DND-41 (cell line): ENCODE measurements around the gene PRC1.
A peak's percentile ranks its signal among the peaks of the same experiment; 100 is the strongest.

Experiments
- ATAC-seq: fragments of 200-7000 bp; cut with Tn5 transposase; 3 replicates; pipeline ENCODE4 v1.9.1; 2021; ENCODE audit warnings: low read depth; ENCODE audit not compliant: insufficient read depth
- DNase-seq: peaks from one replicate; pipeline ENCODE4 v3.0.0-alpha.2; 2020
- H2AFZ ChIP-seq: 2 replicates; pipeline ENCODE4 v1.6.0; 2012; ENCODE audit warnings: low read depth, low read length
- H3K27ac ChIP-seq: 2 replicates; pipeline ENCODE4 v1.5.1; 2012; ENCODE audit warnings: low read length, inconsistent platforms
- H3K27me3 ChIP-seq: fragments of 200-600 bp; sonication (generic); 2 replicates; pipeline ENCODE4 v1.6.0; 2012; ENCODE audit warnings: low read length, mild to moderate bottlenecking, inconsistent platforms; ENCODE audit not compliant: insufficient read depth, poor library complexity
- H3K36me3 ChIP-seq: 2 replicates; pipeline ENCODE4 v1.5.1; 2012; ENCODE audit warnings: low read length, inconsistent platforms; ENCODE audit not compliant: insufficient read depth
- H3K4me1 ChIP-seq: 2 replicates; pipeline ENCODE4 v1.5.1; 2012; ENCODE audit warnings: mild to moderate bottlenecking, low read length; ENCODE audit not compliant: insufficient read depth
- H3K4me2 ChIP-seq: 2 replicates; pipeline ENCODE4 v1.6.0; 2012; ENCODE audit warnings: mild to moderate bottlenecking, moderate library complexity, low read length, inconsistent platforms; ENCODE audit not compliant: insufficient read depth
- H3K4me3 ChIP-seq, 2 experiments: fragments of 200-600 bp in 1 of 2; shearing (Covaris generic) in 1 of 2; 2 replicates each; pipeline ENCODE4 v1.5.1; 2012 to 2016; ENCODE audit warnings: inconsistent platforms in 2 of 2, low read length in 2 of 2, mild to moderate bottlenecking in 2 of 2, low read depth in 1 of 2, moderate library complexity in 1 of 2
- H3K79me2 ChIP-seq: 2 replicates; pipeline ENCODE4 v1.6.0; 2012; ENCODE audit warnings: low read length, inconsistent platforms; ENCODE audit not compliant: insufficient read depth
- H3K9ac ChIP-seq: 2 replicates; pipeline ENCODE4 v1.6.0; 2012; ENCODE audit warnings: low read depth, mild to moderate bottlenecking, inconsistent platforms, low read length, moderate library complexity
- H3K9me3 ChIP-seq: 2 replicates; pipeline ENCODE4 v1.5.1; 2012; ENCODE audit warnings: low read length, moderate library complexity, mild to moderate bottlenecking, inconsistent platforms; ENCODE audit not compliant: insufficient read depth, severe bottlenecking
- H4K20me1 ChIP-seq: 2 replicates; pipeline ENCODE4 v1.6.0; 2012; ENCODE audit warnings: low read length; ENCODE audit not compliant: insufficient read depth
- EZH2 ChIP-seq: IDR thresholded peaks from 3 replicates; pipeline ENCODE4 v1.6.1; 2012; ENCODE audit warnings: borderline replicate concordance, low read depth, mild to moderate bottlenecking, moderate library complexity, low read length, inconsistent platforms; ENCODE audit not compliant: severe bottlenecking
- TF ChIP-seq, protein P1 (sequence below): IDR thresholded peaks from 2 replicates; pipeline ENCODE4 v1.5.1; 2012; ENCODE audit warnings: borderline replicate concordance, low read length, moderate library complexity, mild to moderate bottlenecking; ENCODE audit not compliant: poor library complexity, severe bottlenecking; ENCODE audit errors: extremely low read depth

PRC1 gene

DNA sequence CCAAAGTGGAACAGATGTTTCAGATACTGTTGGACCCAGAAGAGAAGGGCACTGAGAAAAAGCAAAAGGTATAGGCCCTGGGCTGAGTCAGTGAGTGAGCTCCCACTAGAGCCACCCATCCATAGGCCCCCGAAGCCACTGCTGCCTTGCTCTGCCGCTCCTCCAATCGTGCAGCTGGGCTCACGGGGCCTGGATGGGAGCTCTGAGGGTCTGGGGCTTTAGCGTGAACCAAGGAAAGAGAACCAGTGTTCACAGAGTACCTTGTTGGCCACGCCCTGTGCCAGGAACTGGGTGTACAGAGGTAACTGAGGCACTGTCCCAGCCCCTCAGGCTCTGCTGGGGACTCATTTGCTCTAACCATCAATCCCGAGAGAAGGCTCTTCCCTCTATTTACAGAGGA is 54.6 kb downstream of the PRC1 start:
- no peaks in the 10 kb centered on the region for H4K20me1 ChIP-seq
- no peak for DNase-seq
- H3K27ac ChIP-seq = no peak overlapping the region
- H3K36me3 ChIP-seq = peaks cover 67% of the 10 kb centered on the region
- ATAC-seq = no peak
- TF ChIP-seq EZH2 = no peak
- TF ChIP-seq, protein P1, sequence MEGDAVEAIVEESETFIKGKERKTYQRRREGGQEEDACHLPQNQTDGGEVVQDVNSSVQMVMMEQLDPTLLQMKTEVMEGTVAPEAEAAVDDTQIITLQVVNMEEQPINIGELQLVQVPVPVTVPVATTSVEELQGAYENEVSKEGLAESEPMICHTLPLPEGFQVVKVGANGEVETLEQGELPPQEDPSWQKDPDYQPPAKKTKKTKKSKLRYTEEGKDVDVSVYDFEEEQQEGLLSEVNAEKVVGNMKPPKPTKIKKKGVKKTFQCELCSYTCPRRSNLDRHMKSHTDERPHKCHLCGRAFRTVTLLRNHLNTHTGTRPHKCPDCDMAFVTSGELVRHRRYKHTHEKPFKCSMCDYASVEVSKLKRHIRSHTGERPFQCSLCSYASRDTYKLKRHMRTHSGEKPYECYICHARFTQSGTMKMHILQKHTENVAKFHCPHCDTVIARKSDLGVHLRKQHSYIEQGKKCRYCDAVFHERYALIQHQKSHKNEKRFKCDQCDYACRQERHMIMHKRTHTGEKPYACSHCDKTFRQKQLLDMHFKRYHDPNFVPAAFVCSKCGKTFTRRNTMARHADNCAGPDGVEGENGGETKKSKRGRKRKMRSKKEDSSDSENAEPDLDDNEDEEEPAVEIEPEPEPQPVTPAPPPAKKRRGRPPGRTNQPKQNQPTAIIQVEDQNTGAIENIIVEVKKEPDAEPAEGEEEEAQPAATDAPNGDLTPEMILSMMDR = no peak
- H3K9me3 ChIP-seq = no peaks in the 10 kb centered on the region
- no peak overlapping the region for H3K4me3 ChIP-seq
- H3K27me3 ChIP-seq = no peaks in the 10 kb centered on the region
- H2AFZ ChIP-seq = no peak overlapping the region
- H3K79me2 ChIP-seq = peaks cover 17% of the 10 kb centered on the region
- no peak overlapping the region for H3K4me2 ChIP-seq
- no peak overlapping the region for H3K9ac ChIP-seq
- peaks cover 18% of the 10 kb centered on the region for H3K4me1 ChIP-seq

GRCh38 chr15:90938261-90938660 is 56.1 kb downstream of the PRC1 start:
- peaks cover 54% of the 10 kb centered on the region for H3K36me3 ChIP-seq
- no peak for ATAC-seq

DNA sequence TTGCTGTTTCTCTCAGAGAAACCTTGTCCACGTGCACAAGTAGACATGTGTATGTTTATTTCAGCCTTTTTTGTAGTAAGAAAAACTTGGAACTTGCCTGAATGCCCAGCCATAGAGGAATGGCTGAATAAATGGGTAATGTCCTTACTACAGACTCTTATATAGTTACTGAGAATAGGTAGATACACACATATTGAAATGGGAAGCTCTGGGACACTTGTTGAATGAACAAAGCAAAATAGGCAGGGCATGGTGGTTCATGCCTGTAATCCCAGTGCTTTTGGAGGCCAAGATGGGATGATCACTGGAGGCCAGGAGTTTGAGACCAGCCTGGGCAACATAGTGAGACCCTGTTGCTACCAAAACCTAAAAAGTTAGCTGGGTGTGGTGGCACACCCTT is 57.5 kb downstream of the PRC1 start:
- no peak overlapping the region for H3K4me3 ChIP-seq
- TF ChIP-seq, protein P1 = no peak
- no peak for TF ChIP-seq EZH2
- H3K36me3 ChIP-seq = peaks cover 40% of the 10 kb centered on the region
- H3K27ac ChIP-seq = no peak overlapping the region
- H3K4me1 ChIP-seq = peaks cover 43% of the 10 kb centered on the region
- H3K79me2 ChIP-seq = peaks cover 21% of the 10 kb centered on the region
- H4K20me1 ChIP-seq = no peaks in the 10 kb centered on the region
- H3K4me2 ChIP-seq = peak overlapping the region; percentile 93; the same call in 1 of the 2 replicates
- H3K27me3 ChIP-seq = no peaks in the 10 kb centered on the region
- DNase-seq = no peak
- no peak for ATAC-seq
- H3K9ac ChIP-seq = no peak overlapping the region
- no peak overlapping the region for H2AFZ ChIP-seq
- H3K9me3 ChIP-seq = no peaks in the 10 kb centered on the region

More at GRCh38 chr15:90938261-90938660, 56.1 kb downstream of the PRC1 start:
- no peaks in the 10 kb centered on the region for H3K9me3 ChIP-seq
- TF ChIP-seq, protein P1 = no peak
- no peak for TF ChIP-seq EZH2
- no peak for DNase-seq
- H3K27me3 ChIP-seq = no peaks in the 10 kb centered on the region
- H2AFZ ChIP-seq = no peak overlapping the region
- H3K4me2 ChIP-seq = no peak overlapping the region
- no peak overlapping the region for H3K27ac ChIP-seq
- peaks cover 32% of the 10 kb centered on the region for H3K4me1 ChIP-seq
- no peak overlapping the region for H3K9ac ChIP-seq
- peaks cover 17% of the 10 kb centered on the region for H3K79me2 ChIP-seq
- no peak overlapping the region for H3K4me3 ChIP-seq
- H4K20me1 ChIP-seq = no peaks in the 10 kb centered on the region
